Glutamatergic neuron (in vitro differentiated cells): ENCODE measurements around the gene HEXB. TPM values are rescaled to one million over a fixed set of nuclear protein-coding genes. Genes with fewer than 3 reads are reported as not detected.

Experiments used
- DNase-seq: peaks from one replicate; pipeline ENCODE4 v3.0.0; 2022
- H3K27ac Mint-ChIP-seq: one replicate; pipeline ENCODE4 v1.8.0; 2020; ENCODE audit warnings: mild to moderate bottlenecking, mixed read lengths, inconsistent platforms; ENCODE audit not compliant: unreplicated experiment
- H3K27me3 Mint-ChIP-seq: one replicate; pipeline ENCODE4 v1.8.0; 2020; ENCODE audit warnings: mild to moderate bottlenecking, moderate library complexity, mixed read lengths, inconsistent platforms; ENCODE audit not compliant: unreplicated experiment
- H3K36me3 Mint-ChIP-seq: one replicate; pipeline ENCODE4 v1.8.0; 2020; ENCODE audit warnings: mild to moderate bottlenecking, mixed read lengths, inconsistent platforms; ENCODE audit not compliant: unreplicated experiment
- H3K4me1 Mint-ChIP-seq: one replicate; pipeline ENCODE4 v1.8.0; 2020; ENCODE audit warnings: mild to moderate bottlenecking, low read depth, mixed read lengths, inconsistent platforms; ENCODE audit not compliant: unreplicated experiment
- H3K4me3 Mint-ChIP-seq: one replicate; pipeline ENCODE4 v1.8.0; 2020; ENCODE audit warnings: mild to moderate bottlenecking, mixed read lengths, inconsistent platforms; ENCODE audit not compliant: unreplicated experiment
- H3K9me3 Mint-ChIP-seq: one replicate; pipeline ENCODE4 v1.8.0; 2020; ENCODE audit warnings: mild to moderate bottlenecking, moderate library complexity, mixed read lengths, inconsistent platforms; ENCODE audit not compliant: unreplicated experiment
- total RNA-seq: library from RNA; stranded (reverse); fragmentation: NEBNext Ultra II Directional; extraction: Animal tissue kit (Norgen Biotek cat#: 25700); gene quantifications from one replicate; pipeline ENCODE4 v1.2.1, GENCODE V29; 2021; ENCODE audit not compliant: unreplicated experiment
- TF ChIP-seq, protein P1 (sequence below): fragments of 200-600 bp; sonication (generic); IDR thresholded peaks from one replicate; pipeline ENCODE4 v1.5.0; 2021; ENCODE audit not compliant: partially characterized antibody, unreplicated experiment

The HEXB gene
- total RNA-seq, 1 donor from 2014 or later, result 13.5 TPM

DNA sequence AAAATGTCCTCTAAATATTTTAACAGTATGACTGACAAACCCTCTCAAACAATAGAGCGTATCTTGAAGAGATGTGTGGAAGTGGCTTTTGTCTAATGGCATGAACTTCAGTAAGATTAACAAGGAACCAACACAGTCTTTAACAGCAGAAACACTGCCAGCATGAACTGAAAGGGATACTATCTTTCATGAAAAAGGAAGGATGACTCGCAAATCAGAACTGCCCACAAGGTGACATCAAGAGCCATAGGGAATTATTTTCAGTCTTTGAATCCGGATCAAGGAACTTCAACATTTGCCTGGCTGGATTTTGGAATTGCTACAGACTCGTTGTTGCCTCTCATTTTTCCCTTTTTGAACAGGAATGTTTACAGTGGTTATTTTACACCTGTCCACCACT lies 5.1 kb upstream of the HEXB start:
- Mint-ChIP-seq H3K4me3 (no peak overlapping the region), H3K27ac (no peak overlapping the region), H3K9me3 (peaks cover 5% of the 10 kb centered on the region), H3K36me3 (no peaks in the 10 kb centered on the region), H3K27me3 (peaks cover 2% of the 10 kb centered on the region), H3K4me1 (no peaks in the 10 kb centered on the region)
- no peak for DNase-seq
- TF ChIP-seq, protein P1, sequence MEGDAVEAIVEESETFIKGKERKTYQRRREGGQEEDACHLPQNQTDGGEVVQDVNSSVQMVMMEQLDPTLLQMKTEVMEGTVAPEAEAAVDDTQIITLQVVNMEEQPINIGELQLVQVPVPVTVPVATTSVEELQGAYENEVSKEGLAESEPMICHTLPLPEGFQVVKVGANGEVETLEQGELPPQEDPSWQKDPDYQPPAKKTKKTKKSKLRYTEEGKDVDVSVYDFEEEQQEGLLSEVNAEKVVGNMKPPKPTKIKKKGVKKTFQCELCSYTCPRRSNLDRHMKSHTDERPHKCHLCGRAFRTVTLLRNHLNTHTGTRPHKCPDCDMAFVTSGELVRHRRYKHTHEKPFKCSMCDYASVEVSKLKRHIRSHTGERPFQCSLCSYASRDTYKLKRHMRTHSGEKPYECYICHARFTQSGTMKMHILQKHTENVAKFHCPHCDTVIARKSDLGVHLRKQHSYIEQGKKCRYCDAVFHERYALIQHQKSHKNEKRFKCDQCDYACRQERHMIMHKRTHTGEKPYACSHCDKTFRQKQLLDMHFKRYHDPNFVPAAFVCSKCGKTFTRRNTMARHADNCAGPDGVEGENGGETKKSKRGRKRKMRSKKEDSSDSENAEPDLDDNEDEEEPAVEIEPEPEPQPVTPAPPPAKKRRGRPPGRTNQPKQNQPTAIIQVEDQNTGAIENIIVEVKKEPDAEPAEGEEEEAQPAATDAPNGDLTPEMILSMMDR, result no peak

DNA sequence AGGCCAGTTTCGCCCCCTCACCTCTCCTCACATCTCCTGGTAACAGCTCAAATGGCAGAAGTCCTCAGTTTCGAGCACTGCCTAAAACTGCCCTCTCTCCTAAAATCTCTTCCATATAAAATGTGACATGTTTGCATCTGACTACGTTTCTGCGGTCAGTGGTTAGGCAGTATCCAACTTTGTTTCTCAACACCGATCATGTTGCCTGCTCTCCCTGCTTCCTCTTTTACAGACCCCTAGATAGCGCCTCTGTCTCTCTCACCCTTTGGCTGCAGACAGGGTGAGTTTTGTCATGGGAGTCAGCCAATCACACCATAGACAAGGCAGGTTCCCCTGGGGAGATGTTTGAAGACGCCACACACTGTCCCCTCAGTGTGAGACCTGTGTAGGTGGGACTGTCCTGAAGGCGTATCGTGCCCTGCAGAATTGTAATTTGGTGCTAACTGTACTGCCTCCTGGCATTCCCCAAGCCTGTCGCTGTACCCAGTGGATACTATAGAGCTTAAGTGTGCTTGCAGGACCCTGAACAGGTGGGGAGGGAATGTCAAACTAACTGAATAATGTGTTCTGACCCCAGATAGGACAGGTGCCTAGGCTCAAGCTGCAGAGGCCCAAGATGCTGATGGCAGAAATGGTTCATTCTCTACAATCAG lies 1.1 kb downstream of the HEXB start:
- H3K9me3 Mint-ChIP-seq, result peaks cover 2% of the 10 kb centered on the region
- no peak for DNase-seq
- H3K27me3 Mint-ChIP-seq, result peaks cover 2% of the 10 kb centered on the region
- H3K4me3 Mint-ChIP-seq, result peak overlapping the region; percentile 78
- no peaks in the 10 kb centered on the region for H3K36me3 Mint-ChIP-seq
- TF ChIP-seq, protein P1, result no peak
- peaks cover 2% of the 10 kb centered on the region for H3K4me1 Mint-ChIP-seq
- H3K27ac Mint-ChIP-seq, result no peak overlapping the region

DNA sequence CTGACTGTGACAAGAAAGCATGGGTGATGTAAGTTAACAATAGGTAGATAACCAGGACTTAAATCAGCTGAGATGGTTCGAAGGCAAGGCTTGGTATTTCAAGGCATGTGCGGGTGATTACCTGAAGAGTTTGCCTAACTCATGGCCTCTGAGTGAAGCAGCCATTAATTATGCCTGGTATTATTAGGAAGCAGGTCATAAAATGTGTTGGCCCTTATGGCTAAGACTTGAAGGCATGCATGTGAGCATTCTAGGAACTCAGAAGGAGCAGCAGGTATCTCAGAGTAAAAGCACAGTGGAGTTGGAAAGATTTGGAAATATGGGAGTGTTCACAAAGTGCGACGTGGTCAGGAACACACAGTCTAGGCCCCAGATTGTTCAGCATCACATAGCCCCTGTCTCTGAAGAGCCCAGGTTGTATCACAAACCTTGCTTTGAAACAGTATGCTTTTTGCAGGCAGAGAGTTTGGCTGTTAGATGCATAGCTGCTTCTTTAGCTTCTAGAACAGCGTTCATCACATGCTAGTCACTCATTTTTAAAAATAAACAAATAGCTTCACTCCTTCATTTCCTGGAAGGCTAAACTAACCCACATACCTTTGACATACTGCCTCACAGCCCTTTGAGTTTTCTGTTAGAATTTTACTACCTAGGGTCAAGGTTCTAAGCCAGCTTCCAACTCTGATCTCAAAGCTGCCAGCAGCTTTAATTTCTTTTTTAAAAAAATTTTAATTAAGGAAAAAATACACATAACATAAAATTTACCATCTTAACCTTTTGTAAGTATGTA lies 2.1 kb downstream of the HEXB start:
- peaks cover 2% of the 10 kb centered on the region for H3K4me1 Mint-ChIP-seq
- peaks cover 2% of the 10 kb centered on the region for H3K9me3 Mint-ChIP-seq
- no peak for DNase-seq
- H3K27me3 Mint-ChIP-seq, result peaks cover 2% of the 10 kb centered on the region
- no peak overlapping the region for H3K4me3 Mint-ChIP-seq
- TF ChIP-seq, protein P1, result no peak
- no peaks in the 10 kb centered on the region for H3K36me3 Mint-ChIP-seq
- no peak overlapping the region for H3K27ac Mint-ChIP-seq

DNA sequence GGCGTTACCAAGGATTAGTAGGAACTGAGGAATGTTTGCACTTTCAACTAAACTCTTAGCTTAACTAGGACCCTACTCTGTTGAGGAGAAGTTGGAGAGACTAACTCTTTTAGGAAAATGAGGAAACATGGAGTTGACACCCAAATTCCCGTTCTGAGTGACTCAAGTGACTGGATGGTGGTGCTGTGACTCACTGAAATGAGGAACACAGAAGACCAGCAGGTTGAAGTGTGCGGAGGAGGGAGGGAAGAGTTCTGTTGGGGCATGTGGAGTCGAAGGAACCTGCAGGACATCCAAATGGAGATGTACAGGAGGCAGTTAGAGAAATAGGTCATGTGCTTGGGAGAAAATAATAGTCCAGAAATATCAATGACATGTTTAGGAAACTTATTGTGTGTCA lies 8.2 kb downstream of the HEXB start:
- TF ChIP-seq, protein P1, result no peak
- H3K27me3 Mint-ChIP-seq, result no peaks in the 10 kb centered on the region
- H3K9me3 Mint-ChIP-seq, result no peaks in the 10 kb centered on the region
- no peak overlapping the region for H3K4me3 Mint-ChIP-seq
- no peaks in the 10 kb centered on the region for H3K4me1 Mint-ChIP-seq
- no peak overlapping the region for H3K27ac Mint-ChIP-seq
- DNase-seq, result no peak
- no peaks in the 10 kb centered on the region for H3K36me3 Mint-ChIP-seq

DNA sequence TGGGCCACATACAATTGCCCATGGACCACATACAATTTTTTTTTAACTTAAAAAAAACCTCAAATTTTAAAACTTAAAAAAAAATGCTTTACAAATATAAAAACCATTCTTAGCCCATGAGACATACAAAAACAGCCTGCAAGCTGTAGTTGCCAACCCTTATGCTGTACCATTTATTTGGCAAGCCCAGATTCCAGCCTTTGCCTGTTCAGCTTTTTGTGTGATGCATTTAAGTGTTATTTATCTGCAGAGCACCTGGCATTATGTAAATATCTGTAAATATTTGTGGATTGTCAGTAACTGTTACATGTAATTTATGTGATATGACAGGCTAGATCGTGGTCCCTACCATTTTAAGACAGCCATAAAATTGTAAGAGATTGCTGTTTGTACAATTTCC lies 32.6 kb downstream of the HEXB start:
- H3K4me3 Mint-ChIP-seq, result no peak overlapping the region

More for the DNA sequence above, 32.6 kb downstream of the HEXB start:
- H3K9me3 Mint-ChIP-seq, result peaks cover 3% of the 10 kb centered on the region
- H3K4me1 Mint-ChIP-seq, result no peaks in the 10 kb centered on the region
- no peak for DNase-seq
- H3K36me3 Mint-ChIP-seq, result peaks cover 1% of the 10 kb centered on the region
- H3K27ac Mint-ChIP-seq, result no peak overlapping the region
- TF ChIP-seq, protein P1, result no peak
- H3K27me3 Mint-ChIP-seq, result no peaks in the 10 kb centered on the region
